Measurements from ENCODE around the gene ZNF429.

Gene ZNF429

GRCh38 chr19:21571316-21571715 is 65.9 kb downstream of the ZNF429 start:
- TF ChIP-seq TOX (CRISPR knock-in tag; IDR thresholded peaks at IDR 0.05; ENCODE audit: borderline replicate concordance) (no peak), ZNF8 (CRISPR knock-in tag; IDR thresholded peaks at IDR 0.05) (no peak), BACH2 (CRISPR knock-in tag; IDR thresholded peaks at IDR 0.05; ENCODE audit: borderline replicate concordance) (no peak), ISL1 (CRISPR knock-in tag; IDR thresholded peaks at IDR 0.05) (no peak), ZFP3 (CRISPR knock-in tag; IDR thresholded peaks at IDR 0.05) (no peak), OSR1 (CRISPR knock-in tag; IDR thresholded peaks at IDR 0.05) (no peak), CSDC2 (CRISPR knock-in tag; IDR thresholded peaks at IDR 0.05) (no peak), GLIS3 (CRISPR knock-in tag; IDR thresholded peaks at IDR 0.05) (no peak), CREB5 (CRISPR knock-in tag; IDR thresholded peaks at IDR 0.05; ENCODE audit: low read depth) (no peak), ZNF70 (CRISPR knock-in tag; IDR thresholded peaks at IDR 0.05) (no peak), TSHZ2 (CRISPR knock-in tag; IDR thresholded peaks at IDR 0.05) (no peak), ESRRG (CRISPR knock-in tag; IDR thresholded peaks at IDR 0.05) (no peak), ZC3H10 (CRISPR knock-in tag; IDR thresholded peaks at IDR 0.05) (no peak), ZNF565 (CRISPR knock-in tag; conservative IDR thresholded peaks at IDR 0.05; ENCODE audit: low read depth) (no peak), POU6F1 (CRISPR knock-in tag; IDR thresholded peaks at IDR 0.05; ENCODE audit: borderline replicate concordance, low read depth) (no peak)

GRCh38 chr19:21574607-21575006 is 69.2 kb downstream of the ZNF429 start:
- no peak for ATAC-seq
- TF ChIP-seq RARB (CRISPR knock-in tag; IDR thresholded peaks at IDR 0.05) = no peak
- no peak for TF ChIP-seq ESRRG (CRISPR knock-in tag; IDR thresholded peaks at IDR 0.05)
- no peak for TF ChIP-seq PPARA (CRISPR knock-in tag; IDR thresholded peaks at IDR 0.05; ENCODE audit: borderline replicate concordance)
- TF ChIP-seq TCF4 (CRISPR knock-in tag; IDR thresholded peaks at IDR 0.05; ENCODE audit: borderline replicate concordance) = no peak
- TF ChIP-seq SNAI2 (CRISPR knock-in tag; IDR thresholded peaks at IDR 0.05) = no peak
- no peak for TF ChIP-seq PATZ1 (CRISPR knock-in tag; IDR thresholded peaks at IDR 0.05; ENCODE audit: borderline replicate concordance)
- TF ChIP-seq ZNF565 (CRISPR knock-in tag; conservative IDR thresholded peaks at IDR 0.05; ENCODE audit: low read depth) = no peak
- TF ChIP-seq ARNTL (CRISPR knock-in tag; IDR thresholded peaks at IDR 0.05; ENCODE audit: borderline replicate concordance, low read depth) = no peak
- TF ChIP-seq ZNF70 (CRISPR knock-in tag; IDR thresholded peaks at IDR 0.05) = no peak
- no peak for TF ChIP-seq CSRNP3 (CRISPR knock-in tag; IDR thresholded peaks at IDR 0.05)
- TF ChIP-seq TOX (CRISPR knock-in tag; IDR thresholded peaks at IDR 0.05; ENCODE audit: borderline replicate concordance) = no peak
- no peak for TF ChIP-seq POU6F1 (CRISPR knock-in tag; IDR thresholded peaks at IDR 0.05; ENCODE audit: borderline replicate concordance, low read depth)

More at GRCh38 chr19:21571316-21571715, 65.9 kb downstream of the ZNF429 start:
- no peak for ATAC-seq
